ENCODE results near the gene RNF32.

- TF ChIP-seq POLR2A (IDR thresholded peaks at IDR 0.05) (no peak), CTCF (IDR thresholded peaks at IDR 0.05) (no peak)
Measured at GRCh38 chr7:156665101-156665500, 24.5 kb downstream of the RNF32 start.
